GM18498 (cell line): ENCODE results near the gene CD68.
A peak's percentile ranks its signal among the peaks of the same experiment; 100 is the strongest.
"Not testable (repeated sequence)": the region's sequence is repeated elsewhere in the genome, so short reads cannot be mapped to it uniquely, and the experiment has no call there.

Experiments
- ATAC-seq: cut with Tn5 transposase; IDR thresholded peaks from one replicate; pipeline ENCODE4 v1.9.1; 2021; ENCODE audit warnings: mild to moderate bottlenecking, moderate library complexity; ENCODE audit not compliant: unreplicated experiment

Gene CD68

DNA sequence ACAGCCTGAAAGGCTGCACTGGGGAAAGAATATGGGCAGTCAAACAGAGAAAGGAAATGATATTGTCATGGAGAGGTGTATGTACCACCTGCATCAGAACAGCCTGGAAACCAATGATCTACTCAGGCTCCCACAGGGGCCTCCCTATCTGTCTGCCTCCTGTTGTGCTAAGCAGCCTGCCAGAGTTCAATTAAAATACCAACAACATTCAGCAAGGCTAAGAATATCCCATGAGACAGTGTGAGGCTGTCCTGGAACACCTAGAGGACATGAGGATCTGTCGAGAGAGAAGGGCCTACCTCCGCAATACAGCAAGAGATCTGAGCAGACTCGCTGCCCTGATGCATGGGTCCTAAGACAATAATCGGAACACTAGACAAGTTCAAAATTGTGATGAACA is 26.8 kb downstream of the CD68 start:
- ATAC-seq, result no peak

DNA sequence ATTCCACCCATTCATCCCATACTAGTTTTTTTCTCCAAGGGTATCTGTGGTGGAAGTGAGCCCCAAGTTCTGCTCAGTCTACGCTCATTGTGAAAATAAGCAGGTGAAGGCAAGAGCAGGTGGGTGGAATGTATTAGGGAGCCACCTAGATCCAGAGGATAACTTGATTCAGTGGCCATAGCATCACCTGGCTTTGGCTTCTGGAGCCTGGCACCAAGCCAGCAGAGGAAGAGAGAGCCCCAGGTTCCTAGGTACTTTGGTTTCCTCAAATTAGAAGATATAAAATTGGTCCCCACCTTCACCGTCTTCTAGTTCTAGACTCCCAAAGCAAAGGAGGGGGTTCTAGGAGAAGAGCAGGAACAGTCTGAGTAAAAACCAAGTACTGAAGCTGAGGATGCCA is 31.2 kb downstream of the CD68 start:
- ATAC-seq, result no peak

DNA sequence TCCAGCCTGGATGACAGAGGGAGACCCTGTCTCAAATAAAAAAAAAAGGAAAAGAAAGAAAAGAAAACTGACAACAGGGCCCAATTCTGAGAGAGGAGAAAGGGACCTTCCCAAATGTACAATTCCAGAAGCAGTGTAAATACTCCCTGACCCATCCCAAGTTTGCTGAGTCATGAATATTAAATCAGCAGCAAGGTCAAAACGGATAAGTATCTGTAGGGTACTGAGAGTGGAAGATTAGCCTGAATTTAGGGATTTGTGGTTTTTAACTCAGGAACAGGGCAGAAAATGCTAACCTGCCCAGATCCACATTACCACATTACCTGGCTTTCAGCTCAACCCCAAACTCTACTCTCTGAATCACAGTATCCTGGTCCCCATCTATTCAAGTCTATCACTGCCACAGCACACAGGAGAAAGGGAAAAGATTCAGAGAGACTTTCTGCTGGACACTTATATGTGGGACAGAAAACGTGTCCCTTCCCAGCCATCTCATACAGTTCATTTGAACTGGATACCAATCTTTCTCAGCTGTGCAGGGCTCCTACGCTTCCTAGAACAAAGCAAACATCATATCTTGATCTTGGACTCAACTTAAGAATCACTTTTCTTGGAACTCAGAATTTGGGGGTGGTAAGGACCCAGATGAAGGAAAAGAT is 32.3 kb downstream of the CD68 start:
- ATAC-seq, result no peak

DNA sequence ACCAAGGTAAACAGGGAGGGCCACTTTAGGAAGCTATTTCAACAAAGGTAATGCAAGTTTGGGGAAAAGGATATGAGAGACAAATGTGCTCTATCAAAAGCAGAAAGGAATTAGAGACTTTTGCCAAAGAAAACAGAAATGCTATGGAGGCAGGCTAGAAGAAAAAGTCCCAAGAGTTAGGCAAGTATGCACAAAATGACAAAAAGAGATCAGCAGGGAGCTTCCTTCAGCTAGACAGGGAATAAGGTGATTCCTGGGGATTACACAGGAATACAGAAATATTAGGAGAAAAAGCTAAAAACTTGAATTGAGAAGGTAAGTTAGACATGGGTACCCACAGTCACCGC is 32.8 kb downstream of the CD68 start:
- ATAC-seq, result no peak

DNA sequence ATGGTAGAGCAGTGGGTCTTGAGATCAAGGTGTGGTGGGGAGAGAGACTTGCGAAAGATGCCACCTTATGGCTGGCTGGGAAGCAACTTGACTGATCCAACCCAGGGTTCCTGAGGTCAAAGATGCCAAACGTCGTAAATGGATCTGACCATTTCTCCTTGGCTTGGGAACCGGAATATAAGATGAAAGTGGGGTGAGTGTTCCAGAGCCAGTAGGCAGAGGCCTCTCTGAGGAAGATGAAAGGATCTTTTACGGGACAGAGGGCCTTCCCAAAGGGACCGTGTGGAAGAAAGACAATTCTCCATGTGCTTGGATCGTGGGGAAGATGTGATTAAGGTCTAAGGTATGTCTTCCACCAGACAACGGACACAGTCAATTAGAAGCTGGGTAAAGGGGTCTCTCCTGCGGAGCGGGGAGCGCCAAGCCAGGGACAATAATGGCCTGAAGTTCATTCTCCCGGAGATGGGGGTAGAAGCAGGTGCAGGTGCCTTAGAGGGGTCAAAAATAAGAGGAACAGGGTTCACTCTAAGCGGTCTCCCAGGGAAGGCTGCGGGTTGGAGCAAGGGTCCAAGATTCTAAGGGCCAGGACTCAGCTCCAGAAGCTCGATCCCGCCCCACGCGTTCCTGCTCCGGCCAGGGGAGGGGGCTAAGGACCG is 34.5 kb downstream of the CD68 start:
- ATAC-seq, result no peak

DNA sequence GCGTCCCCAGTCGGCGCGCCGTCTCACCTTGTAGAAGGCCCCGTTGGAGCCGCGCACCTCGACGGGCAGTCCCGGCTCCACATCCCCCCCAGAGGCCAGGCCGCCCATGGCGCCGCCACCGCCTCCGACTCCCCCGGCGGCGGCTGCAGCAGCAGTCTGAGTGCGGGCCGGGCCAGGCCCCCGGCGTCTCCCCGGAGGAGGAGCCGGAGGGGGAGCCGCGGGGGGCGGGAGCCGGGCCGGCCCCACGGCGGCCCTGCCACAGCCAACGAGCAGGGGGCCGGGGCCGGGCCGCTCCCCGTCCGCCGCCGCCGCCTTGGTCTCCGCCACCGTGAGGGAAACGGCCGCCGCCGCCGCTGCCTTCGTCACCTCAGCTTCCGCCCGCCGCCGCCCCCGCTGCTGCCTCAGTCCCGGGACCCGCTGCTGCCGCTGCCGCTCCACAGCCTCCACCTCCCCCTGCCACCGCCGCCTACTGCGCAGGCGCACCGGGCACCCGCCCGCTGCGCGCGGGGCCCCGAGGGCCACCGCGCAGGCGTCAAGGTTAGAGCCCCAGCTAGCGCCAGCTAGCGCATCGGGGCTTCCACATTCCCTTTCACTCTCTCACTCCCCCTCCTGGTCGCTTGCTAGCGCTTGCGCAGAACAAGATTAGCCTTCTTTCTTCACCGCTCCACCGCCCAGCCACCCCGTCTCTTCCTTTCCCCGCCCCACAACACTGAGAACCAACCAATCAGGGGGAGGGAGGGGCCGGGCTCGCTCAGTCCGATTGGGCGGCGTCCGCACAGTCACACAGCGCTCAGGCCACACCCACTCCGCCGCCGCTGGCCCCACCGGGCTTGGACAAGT is 35.2 kb downstream of the CD68 start, which contains the start of gene FXR2:
Gene FXR2, minus strand, starts transcription at position 473 of the 840 bp plus-strand sequence. Its CDS starts 365 bp downstream, at position 108.
- ATAC-seq, result peak; percentile 84

DNA sequence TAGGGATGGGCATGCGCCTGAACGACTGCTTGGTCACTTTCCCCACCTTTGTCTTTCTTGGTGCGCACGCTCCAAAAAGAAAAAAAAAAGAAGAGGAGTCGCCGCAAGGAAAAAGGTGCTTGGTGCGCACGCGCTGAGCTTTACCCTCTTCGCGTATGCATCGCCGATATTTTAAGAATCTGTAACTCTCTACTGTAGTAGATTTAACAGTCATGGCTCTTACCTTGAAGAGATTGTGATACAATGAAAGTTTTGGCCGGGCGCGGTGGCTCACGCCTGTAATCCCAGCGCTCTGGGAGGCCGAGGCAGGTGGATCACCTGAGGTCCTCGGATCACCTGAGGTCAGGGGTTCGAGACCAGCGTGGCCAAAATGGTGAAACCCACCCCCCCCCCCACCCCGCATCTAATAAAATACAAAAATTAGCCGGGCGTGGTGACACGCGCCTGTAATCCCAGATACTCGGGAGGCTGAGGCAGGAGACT is 35.9 kb downstream of the CD68 start:
- ATAC-seq, result no peak

DNA sequence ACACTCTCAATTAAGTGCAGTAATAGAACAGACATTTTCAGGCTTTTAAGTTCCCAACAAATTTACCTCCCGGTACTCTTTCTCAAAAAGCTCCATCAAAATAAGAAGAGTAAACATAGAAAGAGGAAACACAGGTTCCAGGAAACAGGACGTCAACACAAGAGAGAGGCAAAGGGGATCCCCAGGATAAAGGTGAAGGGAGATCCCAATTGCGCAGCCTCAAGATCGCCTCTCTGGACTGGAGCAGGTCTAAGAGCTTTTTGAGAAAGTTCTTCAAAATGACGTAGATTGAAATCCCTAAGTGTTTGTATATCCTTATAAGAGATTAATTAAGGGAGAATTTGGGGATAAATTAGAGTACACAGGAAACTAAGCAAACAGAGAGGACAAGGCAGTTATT is 39.2 kb downstream of the CD68 start:
- no peak for ATAC-seq

DNA sequence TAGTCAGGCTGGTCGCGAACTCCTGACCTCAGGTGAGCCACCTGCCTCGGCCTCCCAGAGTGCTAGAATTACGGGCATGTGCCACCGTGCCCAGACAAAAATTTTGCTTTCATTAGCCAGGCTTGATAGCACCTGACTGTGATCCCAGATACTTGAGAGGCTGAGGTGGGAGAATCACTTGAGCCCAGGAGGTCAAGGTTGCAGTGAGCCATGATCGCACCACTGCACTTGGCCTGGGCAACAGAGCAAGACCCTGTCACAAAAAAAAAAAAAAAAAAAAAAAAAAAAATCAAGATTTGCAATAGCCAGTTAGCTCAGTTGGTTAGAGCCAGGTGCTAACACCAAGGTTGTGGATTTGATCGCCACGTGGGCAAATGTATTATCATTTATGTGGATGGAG is 41.4 kb downstream of the CD68 start:
- ATAC-seq, result no peak

DNA sequence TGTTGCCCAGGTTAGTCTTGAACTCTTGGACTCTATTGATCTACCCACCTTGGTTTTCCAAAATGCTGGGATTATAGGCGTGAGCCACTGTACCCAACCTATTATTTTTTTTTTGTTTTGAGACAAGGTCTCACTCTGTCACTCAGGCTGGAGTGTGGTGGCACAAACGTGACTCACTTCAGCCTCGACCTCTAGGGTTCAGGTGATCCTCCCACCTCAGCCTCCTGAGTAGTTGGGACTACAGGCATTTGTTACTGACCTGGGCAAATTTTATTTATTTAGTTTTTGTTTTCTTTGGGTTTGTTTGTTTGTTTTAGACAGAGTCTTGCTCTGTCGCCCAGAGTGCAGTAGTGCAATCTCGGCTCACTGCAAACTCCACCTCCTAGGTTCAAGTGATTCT is 44.2 kb downstream of the CD68 start:
- no peak for ATAC-seq

DNA sequence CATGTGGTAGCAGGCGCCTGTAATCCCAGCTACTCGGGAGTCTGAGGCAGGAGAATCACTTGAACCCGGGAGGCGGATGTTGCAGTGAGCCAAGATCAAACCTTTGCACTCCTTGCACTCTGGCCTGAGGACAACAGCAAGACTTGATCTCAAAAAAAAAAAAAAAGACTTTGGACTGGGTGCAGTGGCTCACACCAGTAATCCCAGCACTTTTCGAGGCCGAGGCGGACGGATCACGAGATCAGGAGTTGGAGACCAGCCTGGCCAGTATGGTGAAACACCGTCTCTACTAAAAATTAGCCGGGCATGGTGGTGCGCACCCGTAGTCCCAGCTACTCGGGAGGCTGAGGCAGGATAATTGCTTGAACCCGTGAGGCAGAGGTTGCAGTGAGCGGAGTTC is 46.3 kb downstream of the CD68 start:
- ATAC-seq, result not testable (repeated sequence)

DNA sequence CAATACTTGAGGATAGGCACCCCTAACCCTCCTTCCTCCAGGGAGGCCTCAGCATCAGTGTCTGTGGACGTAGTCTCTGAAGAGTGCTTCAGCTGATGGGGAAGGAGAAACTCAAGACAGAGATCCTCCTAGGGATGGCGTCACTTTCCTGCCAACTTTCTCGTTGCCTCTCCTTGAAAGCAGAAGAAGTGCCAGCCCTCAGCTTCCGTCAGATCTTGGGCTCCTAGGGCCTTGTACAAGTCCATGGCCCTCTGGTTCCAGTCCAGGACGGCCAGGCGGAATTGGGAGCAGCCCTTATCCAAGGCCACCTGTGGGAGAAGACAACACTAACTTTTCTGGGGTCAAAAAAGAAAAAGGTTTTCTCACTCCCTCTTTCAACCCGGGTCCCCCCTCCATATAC is 46.9 kb downstream of the CD68 start:
- no peak for ATAC-seq

DNA sequence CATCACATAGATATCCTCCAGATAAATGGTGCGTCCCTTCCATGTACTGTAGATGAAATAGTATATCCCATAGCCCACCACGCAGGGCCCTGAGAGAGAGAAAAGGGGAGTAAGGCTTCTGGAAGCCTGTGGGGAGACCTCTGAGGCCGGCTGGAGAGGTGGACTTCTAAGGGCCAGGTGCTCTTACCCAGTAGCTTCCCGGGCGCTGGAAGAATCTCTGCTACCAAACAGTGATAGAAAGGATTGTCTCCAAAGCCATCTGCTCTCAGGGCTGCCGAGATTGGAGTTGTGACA is 47.5 kb downstream of the CD68 start:
- ATAC-seq, result no peak

DNA sequence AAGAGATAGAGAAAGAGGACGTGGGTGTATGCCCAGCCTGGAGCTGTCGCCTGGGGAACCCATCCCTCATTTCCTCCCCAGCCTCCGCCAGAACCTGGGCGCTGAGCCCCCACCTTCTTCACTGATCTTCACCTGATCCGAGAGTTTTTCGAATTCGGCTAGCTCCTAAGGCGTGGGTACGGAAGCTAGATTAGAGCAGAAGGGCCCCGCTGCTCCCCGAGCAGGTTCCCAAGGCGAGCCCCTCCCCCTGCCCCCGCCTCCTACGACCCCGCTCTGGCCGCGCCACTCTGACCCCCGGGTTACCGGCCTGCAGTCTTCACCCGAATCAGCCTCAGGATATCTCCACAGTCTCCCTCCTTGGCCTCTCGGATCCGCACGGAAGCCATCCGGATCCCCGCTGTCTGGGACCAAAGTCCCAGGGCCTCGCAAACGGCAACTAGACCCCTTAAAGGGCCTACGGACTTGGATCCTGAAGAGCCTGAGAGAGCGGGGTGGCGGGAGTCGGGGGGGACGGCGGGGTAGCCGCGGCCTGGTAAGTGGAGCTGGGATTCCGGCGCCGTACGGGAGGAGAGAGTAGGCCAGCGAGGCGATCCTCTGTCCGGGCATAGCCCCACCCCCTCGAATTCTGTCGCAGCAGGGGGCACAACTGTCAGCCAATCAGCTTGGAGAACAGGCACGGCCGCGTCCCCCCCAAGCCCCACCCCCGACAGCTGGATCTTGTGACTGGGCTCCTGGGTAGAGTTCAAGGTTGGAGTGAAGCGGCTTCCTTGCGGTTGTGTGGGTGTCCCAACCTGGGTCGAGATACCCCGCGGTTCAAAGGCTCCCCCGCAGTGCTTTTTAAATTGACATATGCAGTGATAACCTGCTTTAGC is 48.0 kb downstream of the CD68 start, which contains the start of gene SAT2:
Gene SAT2, minus strand, starts transcription at position 572 of the 872 bp plus-strand sequence. Its CDS starts 186 bp downstream, at position 386.
- ATAC-seq, result peak; percentile 79

DNA sequence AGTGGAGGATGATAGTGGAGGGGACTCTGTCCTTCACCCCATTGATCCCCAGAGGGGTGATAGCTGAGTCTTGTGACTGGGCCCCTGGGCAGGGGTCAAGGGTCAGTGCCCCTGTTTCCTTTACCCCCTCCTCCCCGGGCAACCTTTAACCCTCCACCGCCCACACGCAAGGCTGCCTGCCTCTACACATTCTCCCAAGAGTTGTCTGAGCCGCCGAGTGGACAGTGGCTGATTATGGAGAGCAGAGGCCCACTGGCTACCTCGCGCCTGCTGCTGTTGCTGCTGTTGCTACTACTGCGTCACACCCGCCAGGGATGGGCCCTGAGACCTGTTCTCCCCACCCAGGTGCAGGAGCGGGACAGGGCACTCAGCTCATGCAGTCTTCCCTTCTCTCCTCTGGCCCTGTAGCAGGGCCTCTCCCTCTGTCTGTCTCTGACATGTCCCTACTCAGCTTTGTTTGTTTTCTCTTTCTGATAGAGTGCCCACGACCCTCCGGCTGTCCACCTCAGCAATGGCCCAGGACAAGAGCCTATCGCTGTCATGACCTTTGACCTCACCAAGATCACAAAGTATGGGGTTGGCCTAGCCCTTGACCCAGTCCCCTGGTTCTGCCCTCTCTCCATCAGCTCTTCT is 50.6 kb downstream of the CD68 start, which contains the start of gene SHBG:
Gene SHBG, plus strand, starts transcription at position 197 of the 633 bp plus-strand sequence. Its CDS starts 38 bp downstream, at position 235.
- ATAC-seq, result no peak
